Suppressor macrophage treated with lipopolysaccharide for 4 hours (primary cell): ENCODE data around the gene FCER2.

ENCODE experiments used
- DNase-seq: peaks from one replicate; pipeline ENCODE4 v3.0.0-alpha.2; 2020

Gene FCER2

GRCh38 chr19:7676376-7676775, 25.6 kb downstream of the FCER2 start:
- DNase-seq, result peak; percentile 67

GRCh38 chr19:7674010-7675005, 27.6 kb downstream of the FCER2 start:
- DNase-seq, result peak; percentile 95

- DNase-seq, result no peak
Measured at GRCh38 chr19:7672522-7672921, 29.4 kb downstream of the FCER2 start.

- no peak for DNase-seq
Measured at GRCh38 chr19:7670790-7671189, 31.1 kb downstream of the FCER2 start.

GRCh38 chr19:7670150-7670783, 31.7 kb downstream of the FCER2 start:
- DNase-seq, result peak; percentile 42

GRCh38 chr19:7669641-7670040, 32.3 kb downstream of the FCER2 start:
- DNase-seq, result no peak

GRCh38 chr19:7668842-7669241, 33.1 kb downstream of the FCER2 start, which contains the start of gene RETN:
Gene RETN, plus strand, starts transcription at chr19:7669049. Its CDS starts 278 bp downstream, at chr19:7669327.
- DNase-seq, result no peak

GRCh38 chr19:7665076-7665475, 36.9 kb downstream of the FCER2 start:
- DNase-seq, result no peak

- DNase-seq, result no peak
Measured at GRCh38 chr19:7663706-7664105, 38.2 kb downstream of the FCER2 start.

GRCh38 chr19:7662657-7663056, 39.3 kb downstream of the FCER2 start:
- DNase-seq, result no peak

- no peak for DNase-seq
Measured at GRCh38 chr19:7661744-7662538, 40.0 kb downstream of the FCER2 start.

- DNase-seq, result peak; percentile 88
Measured at GRCh38 chr19:7658219-7658686, 43.7 kb downstream of the FCER2 start.

GRCh38 chr19:7657131-7657751, 44.7 kb downstream of the FCER2 start:
- peak; percentile 94 for DNase-seq

GRCh38 chr19:7655581-7655980, 46.4 kb downstream of the FCER2 start:
- peak; percentile 90 for DNase-seq

- no peak for DNase-seq
Measured at GRCh38 chr19:7654401-7654800, 47.5 kb downstream of the FCER2 start.

- peak; percentile 97 for DNase-seq
Measured at GRCh38 chr19:7652061-7652641, 49.8 kb downstream of the FCER2 start.

GRCh38 chr19:7650148-7650547, 51.8 kb downstream of the FCER2 start:
- DNase-seq, result no peak

GRCh38 chr19:7648265-7649014, 53.5 kb downstream of the FCER2 start:
- no peak for DNase-seq

GRCh38 chr19:7647156-7647555, 54.8 kb downstream of the FCER2 start:
- no peak for DNase-seq

- DNase-seq, result no peak
Measured at GRCh38 chr19:7646426-7646700, 55.6 kb downstream of the FCER2 start.

GRCh38 chr19:7645656-7646425, 56.1 kb downstream of the FCER2 start:
- no peak for DNase-seq
